SK-N-SH treated with all-trans-retinoic acid at 6 μM for 48 hours (cell line): ENCODE data around the gene OLFML2A.

Experiments
- ATAC-seq: fragments of 200-7000 bp; cut with Tn5 transposase; 3 replicates; pipeline ENCODE4 v1.9.1; 2020; ENCODE audit warnings: mild to moderate bottlenecking, moderate library complexity
- ARNTL ChIP-seq: fragments of 450-650 bp; formaldehyde crosslinking; IDR thresholded peaks from 2 replicates; pipeline ENCODE4 v1.5.0; 2020; ENCODE audit warnings: low read depth, mild to moderate bottlenecking, moderate library complexity, borderline replicate concordance
- BACH2 ChIP-seq: fragments of 250-450 bp; sonication (Bioruptor Pico); IDR thresholded peaks from 2 replicates; pipeline ENCODE4 v1.9.0; 2021; ENCODE audit warnings: mild to moderate bottlenecking, borderline replicate concordance
- CSDC2 ChIP-seq: fragments of 250-450 bp; sonication (Bioruptor Pico); IDR thresholded peaks from 2 replicates; pipeline ENCODE4 v1.5.0; 2020; ENCODE audit warnings: mild to moderate bottlenecking, moderate library complexity
- ESRRG ChIP-seq: fragments of 250-450 bp; sonication (Bioruptor Pico); IDR thresholded peaks from 2 replicates; pipeline ENCODE4 v1.6.1; 2021; ENCODE audit warnings: mild to moderate bottlenecking
- GLIS3 ChIP-seq: fragments of 250-450 bp; sonication (Bioruptor Pico); IDR thresholded peaks from 2 replicates; pipeline ENCODE4 v1.5.0; 2020; ENCODE audit warnings: mild to moderate bottlenecking, moderate library complexity
- ISL1 ChIP-seq: fragments of 250-450 bp; sonication (Bioruptor Pico); IDR thresholded peaks from 2 replicates; pipeline ENCODE4 v2.1.2; 2022; ENCODE audit warnings: mild to moderate bottlenecking, moderate library complexity
- OSR1 ChIP-seq: fragments of 250-450 bp; sonication (Bioruptor Pico); IDR thresholded peaks from 2 replicates; pipeline ENCODE4 v1.8.0; 2022; ENCODE audit warnings: moderate library complexity, mild to moderate bottlenecking, inconsistent platforms
- PPARA ChIP-seq: fragments of 250-450 bp; sonication (Bioruptor Pico); IDR thresholded peaks from 2 replicates; pipeline ENCODE4 v1.5.0; 2020; ENCODE audit warnings: mild to moderate bottlenecking, borderline replicate concordance
- RARB ChIP-seq: fragments of 250-450 bp; sonication (Bioruptor Pico); IDR thresholded peaks from 2 replicates; pipeline ENCODE4 v1.8.0; 2021; ENCODE audit warnings: mild to moderate bottlenecking, moderate library complexity
- SNAI2 ChIP-seq: fragments of 250-450 bp; sonication (Bioruptor Pico); IDR thresholded peaks from 2 replicates; pipeline ENCODE4 v1.5.0; 2020; ENCODE audit warnings: mild to moderate bottlenecking, moderate library complexity
- TOX ChIP-seq: fragments of 250-450 bp; sonication (Bioruptor Pico); IDR thresholded peaks from 2 replicates; pipeline ENCODE4 v1.8.0; 2021; ENCODE audit warnings: mild to moderate bottlenecking, moderate library complexity, borderline replicate concordance
- ZC3H10 ChIP-seq: fragments of 250-450 bp; sonication (Bioruptor Pico); IDR thresholded peaks from 2 replicates; pipeline ENCODE4 v1.5.1; 2021; ENCODE audit warnings: mild to moderate bottlenecking, moderate library complexity
- ZFP3 ChIP-seq: fragments of 250-450 bp; sonication (Bioruptor Pico); IDR thresholded peaks from 2 replicates; pipeline ENCODE4 v1.5.0; 2020; ENCODE audit warnings: mild to moderate bottlenecking, moderate library complexity
- ZFP30 ChIP-seq: fragments of 450-650 bp; formaldehyde crosslinking; IDR thresholded peaks from 2 replicates; pipeline ENCODE4 v1.5.0; 2022; ENCODE audit warnings: mild to moderate bottlenecking, moderate library complexity
- ZNF565 ChIP-seq: fragments of 450-650 bp; formaldehyde crosslinking; conservative IDR thresholded peaks from 2 replicates; pipeline ENCODE4 v1.5.0; 2020; ENCODE audit warnings: low read depth, mild to moderate bottlenecking, moderate library complexity
- ZNF70 ChIP-seq: fragments of 450-650 bp; formaldehyde crosslinking; IDR thresholded peaks from 2 replicates; pipeline ENCODE4 v1.5.0; 2020; ENCODE audit warnings: mild to moderate bottlenecking, moderate library complexity
- ZNF8 ChIP-seq: fragments of 450-650 bp; formaldehyde crosslinking; IDR thresholded peaks from 2 replicates; pipeline ENCODE4 v1.5.0; 2020; ENCODE audit warnings: mild to moderate bottlenecking, moderate library complexity
- TF ChIP-seq, protein P1 (sequence below): fragments of 250-450 bp; sonication (Bioruptor Pico); IDR thresholded peaks from 2 replicates; pipeline ENCODE4 v1.5.1; 2020; ENCODE audit warnings: low read depth, mild to moderate bottlenecking, moderate library complexity
- TF ChIP-seq, protein P2 (sequence below): fragments of 250-450 bp; sonication (Bioruptor Pico); IDR thresholded peaks from 2 replicates; pipeline ENCODE4 v1.5.1; 2021; ENCODE audit warnings: mild to moderate bottlenecking, moderate library complexity
- TF ChIP-seq, protein P3 (sequence below): fragments of 250-450 bp; sonication (Bioruptor Pico); IDR thresholded peaks from 2 replicates; pipeline ENCODE4 v1.8.0; 2021; ENCODE audit warnings: low read depth, mild to moderate bottlenecking, moderate library complexity, borderline replicate concordance

OLFML2A gene

DNA sequence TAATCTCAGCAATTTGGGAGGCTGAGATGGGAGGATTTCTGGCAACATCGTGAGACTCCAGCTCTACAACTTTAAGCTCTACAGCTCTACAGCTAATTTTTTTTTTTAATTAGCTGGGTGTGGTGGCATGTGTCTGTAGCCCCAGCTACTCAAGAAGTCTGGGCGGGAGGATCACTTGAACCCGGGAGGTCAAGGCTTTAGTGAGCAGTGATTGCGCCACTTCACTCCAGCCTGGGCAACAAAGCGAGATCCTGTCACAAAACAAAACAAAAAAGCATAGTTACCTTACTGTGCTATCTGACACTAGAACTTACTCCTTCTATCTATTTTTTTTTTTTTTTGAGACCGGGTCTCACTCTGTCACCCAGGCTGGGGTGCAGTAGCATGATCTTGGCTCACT, 70.0 kb downstream of the OLFML2A start:
- no peak for ATAC-seq
- TF ChIP-seq GLIS3 (CRISPR knock-in tag) (no peak), ARNTL (CRISPR knock-in tag) (no peak), ZFP3 (CRISPR knock-in tag) (no peak), SNAI2 (CRISPR knock-in tag) (no peak), ISL1 (CRISPR knock-in tag) (no peak), OSR1 (CRISPR knock-in tag) (no peak), ZNF70 (CRISPR knock-in tag) (no peak), ZNF8 (no peak), ZC3H10 (CRISPR knock-in tag) (no peak), TOX (CRISPR knock-in tag) (no peak)
- TF ChIP-seq, protein P1, sequence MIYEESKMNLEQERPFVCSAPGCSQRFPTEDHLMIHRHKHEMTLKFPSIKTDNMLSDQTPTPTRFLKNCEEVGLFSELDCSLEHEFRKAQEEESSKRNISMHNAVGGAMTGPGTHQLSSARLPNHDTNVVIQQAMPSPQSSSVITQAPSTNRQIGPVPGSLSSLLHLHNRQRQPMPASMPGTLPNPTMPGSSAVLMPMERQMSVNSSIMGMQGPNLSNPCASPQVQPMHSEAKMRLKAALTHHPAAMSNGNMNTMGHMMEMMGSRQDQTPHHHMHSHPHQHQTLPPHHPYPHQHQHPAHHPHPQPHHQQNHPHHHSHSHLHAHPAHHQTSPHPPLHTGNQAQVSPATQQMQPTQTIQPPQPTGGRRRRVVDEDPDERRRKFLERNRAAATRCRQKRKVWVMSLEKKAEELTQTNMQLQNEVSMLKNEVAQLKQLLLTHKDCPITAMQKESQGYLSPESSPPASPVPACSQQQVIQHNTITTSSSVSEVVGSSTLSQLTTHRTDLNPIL (CRISPR knock-in tag) = no peak
- TF ChIP-seq, protein P2, sequence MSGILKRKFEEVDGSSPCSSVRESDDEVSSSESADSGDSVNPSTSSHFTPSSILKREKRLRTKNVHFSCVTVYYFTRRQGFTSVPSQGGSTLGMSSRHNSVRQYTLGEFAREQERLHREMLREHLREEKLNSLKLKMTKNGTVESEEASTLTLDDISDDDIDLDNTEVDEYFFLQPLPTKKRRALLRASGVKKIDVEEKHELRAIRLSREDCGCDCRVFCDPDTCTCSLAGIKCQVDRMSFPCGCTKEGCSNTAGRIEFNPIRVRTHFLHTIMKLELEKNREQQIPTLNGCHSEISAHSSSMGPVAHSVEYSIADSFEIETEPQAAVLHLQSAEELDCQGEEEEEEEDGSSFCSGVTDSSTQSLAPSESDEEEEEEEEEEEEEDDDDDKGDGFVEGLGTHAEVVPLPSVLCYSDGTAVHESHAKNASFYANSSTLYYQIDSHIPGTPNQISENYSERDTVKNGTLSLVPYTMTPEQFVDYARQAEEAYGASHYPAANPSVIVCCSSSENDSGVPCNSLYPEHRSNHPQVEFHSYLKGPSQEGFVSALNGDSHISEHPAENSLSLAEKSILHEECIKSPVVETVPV (CRISPR knock-in tag) = no peak

DNA sequence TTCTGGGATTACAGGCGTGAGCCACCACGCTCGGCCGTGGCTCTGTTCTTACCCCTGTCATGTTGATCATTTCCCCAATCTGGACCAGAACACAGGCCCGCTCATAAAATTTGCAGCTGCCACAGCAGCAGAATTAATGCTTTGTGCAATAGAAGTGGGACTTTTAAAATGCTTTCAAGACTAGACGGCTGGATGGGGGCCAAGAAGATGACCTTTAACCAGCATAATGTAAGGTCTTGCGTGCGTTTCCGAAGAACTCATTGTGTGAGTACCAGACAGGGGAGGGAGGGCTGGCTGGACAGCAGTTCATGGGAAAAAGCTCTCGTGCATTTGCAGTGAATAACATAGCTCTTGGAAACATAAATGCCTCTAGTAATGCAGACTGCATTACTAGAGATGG, 72.9 kb downstream of the OLFML2A start:
- TF ChIP-seq ARNTL (CRISPR knock-in tag) (no peak), ZNF565 (no peak), SNAI2 (CRISPR knock-in tag) (no peak), ESRRG (CRISPR knock-in tag) (no peak), BACH2 (CRISPR knock-in tag) (no peak), CSDC2 (CRISPR knock-in tag) (no peak), RARB (no peak), ISL1 (CRISPR knock-in tag) (no peak), PPARA (CRISPR knock-in tag) (no peak), GLIS3 (CRISPR knock-in tag) (no peak), ZFP3 (CRISPR knock-in tag) (no peak), ZFP30 (no peak)
- TF ChIP-seq, protein P1 (CRISPR knock-in tag) = no peak
- no peak for ATAC-seq

DNA sequence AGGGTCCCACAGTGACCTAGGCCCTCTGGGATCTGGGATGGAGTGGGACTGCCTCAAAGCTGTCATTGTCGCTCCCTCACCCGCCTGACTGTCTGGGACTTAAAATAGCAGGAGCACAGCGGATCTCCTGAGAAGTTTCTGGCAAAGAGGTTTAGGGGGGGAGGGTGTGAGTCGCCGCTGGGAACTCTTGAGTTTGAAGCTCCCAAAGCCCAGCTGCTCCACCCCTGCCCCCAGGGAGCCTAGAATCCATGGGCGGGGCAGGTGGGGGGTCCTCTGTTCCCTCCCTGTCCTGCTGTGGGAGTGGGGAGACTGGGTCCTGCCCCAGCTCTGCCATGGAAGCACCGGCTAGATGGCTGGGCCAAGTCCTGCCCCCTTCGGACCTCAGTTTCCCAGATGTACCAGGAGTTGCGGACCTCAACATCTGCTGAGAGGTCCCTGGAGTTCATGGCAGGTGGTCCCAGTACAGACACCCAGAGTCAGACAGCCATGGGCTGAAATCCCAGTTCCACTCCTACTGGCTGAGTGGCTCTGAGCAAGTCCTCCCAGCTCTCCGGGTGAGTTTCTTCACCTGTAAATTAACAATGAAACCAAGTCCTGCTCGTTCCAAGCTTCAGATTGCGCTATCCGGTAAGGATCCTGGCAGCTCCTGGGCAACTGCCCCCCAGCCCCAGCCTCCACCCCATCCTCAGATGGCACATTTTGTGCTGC, 75.3 kb downstream of the OLFML2A start:
- no peak for TF ChIP-seq ZFP3 (CRISPR knock-in tag)
- ATAC-seq = no peak

DNA sequence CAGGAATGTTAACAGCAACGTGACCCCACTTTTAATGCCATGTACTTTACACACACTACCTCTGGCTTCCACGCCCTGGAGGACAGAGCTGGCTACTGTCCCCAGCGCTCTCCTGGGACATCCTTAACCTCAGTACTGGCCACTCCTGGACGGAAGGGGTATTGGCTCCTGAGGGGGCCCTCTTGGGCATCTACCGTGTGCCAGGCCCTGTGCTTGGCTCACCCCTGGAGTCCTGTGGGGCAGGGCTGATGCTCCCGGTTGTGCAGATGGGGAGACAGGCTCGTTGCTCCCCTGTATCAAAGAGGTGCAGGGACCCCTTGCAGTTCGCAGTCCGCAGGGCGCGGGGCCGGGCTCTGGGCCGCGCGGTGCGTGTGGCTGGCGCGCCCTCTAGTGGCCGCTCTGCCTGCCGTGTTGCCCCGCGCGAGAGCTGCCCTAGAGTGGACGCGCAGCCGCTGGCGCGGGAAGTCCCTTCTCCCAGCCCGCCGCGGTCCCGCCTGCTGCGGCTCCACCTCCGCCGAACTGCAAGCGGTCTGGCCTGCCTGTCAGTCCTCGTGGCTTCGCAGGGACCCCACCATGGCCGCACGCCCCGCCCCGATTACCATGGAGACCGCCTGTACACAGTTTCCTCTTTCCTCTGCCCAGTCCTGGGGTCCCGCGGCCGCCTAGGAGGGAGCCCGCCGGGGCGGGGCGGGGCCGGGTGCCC, 76.0 kb downstream of the OLFML2A start, which contains the start of gene WDR38:
Gene WDR38 (plus strand): TSS at position 632 of the 703 bp plus-strand sequence. CDS start 72 bp downstream, outside the sequence.
- peak; percentile 86 for ATAC-seq
- TF ChIP-seq ZNF70 (CRISPR knock-in tag) = no peak
- TF ChIP-seq PPARA (CRISPR knock-in tag) = no peak
- TF ChIP-seq ZC3H10 (CRISPR knock-in tag) = no peak
- peak; percentile 40; the same call in 1 of the 2 replicates for TF ChIP-seq ESRRG (CRISPR knock-in tag)
- TF ChIP-seq, protein P3, sequence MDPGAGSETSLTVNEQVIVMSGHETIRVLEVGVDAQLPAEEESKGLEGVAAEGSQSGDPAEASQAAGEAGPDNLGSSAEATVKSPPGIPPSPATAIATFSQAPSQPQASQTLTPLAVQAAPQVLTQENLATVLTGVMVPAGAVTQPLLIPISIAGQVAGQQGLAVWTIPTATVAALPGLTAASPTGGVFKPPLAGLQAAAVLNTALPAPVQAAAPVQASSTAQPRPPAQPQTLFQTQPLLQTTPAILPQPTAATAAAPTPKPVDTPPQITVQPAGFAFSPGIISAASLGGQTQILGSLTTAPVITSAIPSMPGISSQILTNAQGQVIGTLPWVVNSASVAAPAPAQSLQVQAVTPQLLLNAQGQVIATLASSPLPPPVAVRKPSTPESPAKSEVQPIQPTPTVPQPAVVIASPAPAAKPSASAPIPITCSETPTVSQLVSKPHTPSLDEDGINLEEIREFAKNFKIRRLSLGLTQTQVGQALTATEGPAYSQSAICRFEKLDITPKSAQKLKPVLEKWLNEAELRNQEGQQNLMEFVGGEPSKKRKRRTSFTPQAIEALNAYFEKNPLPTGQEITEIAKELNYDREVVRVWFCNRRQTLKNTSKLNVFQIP (CRISPR knock-in tag) = no peak
